ENCODE measurements around the gene SLC25A48. TPM values are rescaled to one million over a fixed set of nuclear protein-coding genes. Genes with fewer than 3 reads are reported as not detected.

Gene SLC25A48
- total and polyA plus RNA-seq, 2 of the 4 experiments (the other 2 are of a cell fraction): not detected

DNA sequence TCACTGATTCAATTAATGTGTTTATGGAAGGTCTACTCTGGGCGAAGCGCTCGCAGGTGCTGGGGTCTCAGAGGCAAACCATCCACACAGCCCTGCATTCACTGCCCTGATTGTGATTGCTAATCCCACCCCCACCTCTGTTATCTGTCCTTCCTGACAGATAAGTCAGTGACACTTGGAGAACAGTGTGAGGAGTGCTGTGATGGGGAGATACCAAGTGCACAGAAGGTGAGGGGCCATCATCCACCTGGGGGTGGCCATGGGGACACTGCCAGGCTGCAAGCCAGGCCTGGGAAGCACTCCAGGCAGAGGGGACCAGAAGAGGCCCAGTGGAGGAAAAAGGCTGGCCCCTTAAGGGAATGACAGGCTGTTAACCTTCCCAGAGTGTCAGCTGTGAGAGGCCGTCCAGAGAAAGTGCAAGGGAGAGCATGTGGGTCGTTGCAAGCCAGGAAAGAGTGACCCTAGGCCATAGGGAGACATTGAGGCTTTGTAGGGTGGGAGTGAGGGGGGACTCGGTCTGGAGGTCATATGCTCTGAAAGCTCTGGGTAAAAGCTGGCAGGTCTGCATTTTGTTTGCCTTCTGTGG is 43.2 kb downstream of the SLC25A48 start:
- Histone ChIP-seq H4K5ac (ENCODE audit: low read depth, low read length) (no peak overlapping the region), H3K56ac (ENCODE audit: extremely low read depth, insufficient read depth, low read length) (no peak overlapping the region), H2BK5ac (ENCODE audit: low read depth, low read length, poor library complexity, severe bottlenecking) (no peak overlapping the region), H2BK15ac (ENCODE audit: low read depth, low read length) (no peak overlapping the region), H2AFZ (replicated peaks; ENCODE audit: low read length, poor library complexity) (no peak overlapping the region), H3K4me1 (ENCODE audit: control insufficient read depth, insufficient read depth, low read length) (no peaks in the 10 kb centered on the region), H3K9me3 (ENCODE audit: control insufficient read depth, insufficient read depth, low read length) (no peaks in the 10 kb centered on the region), H3K23ac (ENCODE audit: low read depth, low read length) (no peak overlapping the region), H4K91ac (ENCODE audit: insufficient read depth, low read depth, low read length) (no peak overlapping the region), H2BK20ac (ENCODE audit: low read depth, low read length) (no peak overlapping the region), H3K79me1 (ENCODE audit: low read depth in 1 of 2, low read length in 2 of 2) (no peaks in the 10 kb centered on the region), H2BK120ac (ENCODE audit: low read depth, low read length) (no peak overlapping the region), H3K27me3 (ENCODE audit: control insufficient read depth, insufficient read depth, low read length) (peaks cover 22% of the 10 kb centered on the region), H3K9me1 (ENCODE audit: insufficient read depth, low read length) (no peaks in the 10 kb centered on the region), H3K27ac (ENCODE audit: insufficient read depth, low read length) (no peak overlapping the region), H3K36me3 (ENCODE audit: control insufficient read depth, insufficient read depth, low read length) (no peaks in the 10 kb centered on the region), H2AK5ac (ENCODE audit: low read depth, low read length) (no peak overlapping the region), H4K8ac (ENCODE audit: low read depth in 2 of 2, low read length in 2 of 2) (no peak overlapping the region), H3K4me2 (ENCODE audit: low read depth, low read length) (no peak overlapping the region), H3K4me3 (ENCODE audit: insufficient read depth, low read depth, low read length) (no peak overlapping the region), H3K14ac (replicated peaks; ENCODE audit: low read depth, low read length) (no peak overlapping the region), H2AK9ac (replicated peaks; ENCODE audit: low read depth, low read length, poor library complexity) (no peak overlapping the region), H3K9ac (ENCODE audit: low read depth, low read length) (no peak overlapping the region), H3K18ac (ENCODE audit: low read depth, low read length) (no peak overlapping the region), H4K20me1 (ENCODE audit: insufficient read depth, low read length) (no peaks in the 10 kb centered on the region), H3K4ac (ENCODE audit: low read depth, low read length) (no peak overlapping the region)
- in situ Hi-C loops (cut with MboI; ENCODE audit: low sequenced_read_pairs) (no loop called here), dilution Hi-C loops (cut with HindIII; ENCODE audit: low sequenced_read_pairs, unreplicated experiment) (no loop called here), intact Hi-C loops (cut with micrococcal nuclease) (no loop called here)
- ATAC-seq (ENCODE audit: low read depth): no peak
- CTCF ChIA-PET: no interaction called here
- BruUV-seq (replicated peaks): no TSS peak
- no peak for TF ChIP-seq FOS (IDR thresholded peaks at IDR 0.05; ENCODE audit: low read depth, low read length)
- TF ChIP-seq, protein P1, sequence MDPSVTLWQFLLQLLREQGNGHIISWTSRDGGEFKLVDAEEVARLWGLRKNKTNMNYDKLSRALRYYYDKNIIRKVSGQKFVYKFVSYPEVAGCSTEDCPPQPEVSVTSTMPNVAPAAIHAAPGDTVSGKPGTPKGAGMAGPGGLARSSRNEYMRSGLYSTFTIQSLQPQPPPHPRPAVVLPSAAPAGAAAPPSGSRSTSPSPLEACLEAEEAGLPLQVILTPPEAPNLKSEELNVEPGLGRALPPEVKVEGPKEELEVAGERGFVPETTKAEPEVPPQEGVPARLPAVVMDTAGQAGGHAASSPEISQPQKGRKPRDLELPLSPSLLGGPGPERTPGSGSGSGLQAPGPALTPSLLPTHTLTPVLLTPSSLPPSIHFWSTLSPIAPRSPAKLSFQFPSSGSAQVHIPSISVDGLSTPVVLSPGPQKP (IDR thresholded peaks at IDR 0.05; ENCODE audit: borderline replicate concordance, low read depth, low read length): no peak
- no peak for TF ChIP-seq CEBPB (IDR thresholded peaks at IDR 0.05; ENCODE audit: low read depth, low read length)
- no peak for TF ChIP-seq CHD1 (IDR thresholded peaks at IDR 0.05; ENCODE audit: low read depth, low read length)
- TF ChIP-seq MAZ (IDR thresholded peaks at IDR 0.05; ENCODE audit: borderline replicate concordance, low read depth, low read length): no peak
- TF ChIP-seq, protein P2, sequence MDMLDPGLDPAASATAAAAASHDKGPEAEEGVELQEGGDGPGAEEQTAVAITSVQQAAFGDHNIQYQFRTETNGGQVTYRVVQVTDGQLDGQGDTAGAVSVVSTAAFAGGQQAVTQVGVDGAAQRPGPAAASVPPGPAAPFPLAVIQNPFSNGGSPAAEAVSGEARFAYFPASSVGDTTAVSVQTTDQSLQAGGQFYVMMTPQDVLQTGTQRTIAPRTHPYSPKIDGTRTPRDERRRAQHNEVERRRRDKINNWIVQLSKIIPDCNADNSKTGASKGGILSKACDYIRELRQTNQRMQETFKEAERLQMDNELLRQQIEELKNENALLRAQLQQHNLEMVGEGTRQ (IDR thresholded peaks at IDR 0.05; ENCODE audit: low read depth, low read length): no peak
- no peak for TF ChIP-seq RAD21 (IDR thresholded peaks at IDR 0.05; ENCODE audit: low read length)
- no peak for TF ChIP-seq NFE2L2 (IDR thresholded peaks at IDR 0.05; ENCODE audit: low read depth, low read length)
- no peak for TF ChIP-seq MXI1 (IDR thresholded peaks at IDR 0.05; ENCODE audit: borderline replicate concordance, low read depth, low read length)
- no peak for TF ChIP-seq BHLHE40 (IDR thresholded peaks at IDR 0.05; ENCODE audit: low read depth, low read length)
- TF ChIP-seq POLR2A (IDR thresholded peaks at IDR 0.05; ENCODE audit: low read depth, low read length): no peak
- POLR2A ChIA-PET (ENCODE audit: unreplicated experiment): no interaction called here
- DNase-seq: no peak
- 17% methylated on average over 3 of the region's 6 CpGs; no CpG with 5 or more reads in 1 of the 2 experiments for WGBS, 2 experiments (ENCODE audit: extremely low coverage in 2 of 2, insufficient read length in 1 of 2)
